ENCODE measurements around the gene SYNE3. TPM values are rescaled to one million over a fixed set of nuclear protein-coding genes. Genes with fewer than 3 reads are reported as not detected.

SYNE3 gene, protein sequence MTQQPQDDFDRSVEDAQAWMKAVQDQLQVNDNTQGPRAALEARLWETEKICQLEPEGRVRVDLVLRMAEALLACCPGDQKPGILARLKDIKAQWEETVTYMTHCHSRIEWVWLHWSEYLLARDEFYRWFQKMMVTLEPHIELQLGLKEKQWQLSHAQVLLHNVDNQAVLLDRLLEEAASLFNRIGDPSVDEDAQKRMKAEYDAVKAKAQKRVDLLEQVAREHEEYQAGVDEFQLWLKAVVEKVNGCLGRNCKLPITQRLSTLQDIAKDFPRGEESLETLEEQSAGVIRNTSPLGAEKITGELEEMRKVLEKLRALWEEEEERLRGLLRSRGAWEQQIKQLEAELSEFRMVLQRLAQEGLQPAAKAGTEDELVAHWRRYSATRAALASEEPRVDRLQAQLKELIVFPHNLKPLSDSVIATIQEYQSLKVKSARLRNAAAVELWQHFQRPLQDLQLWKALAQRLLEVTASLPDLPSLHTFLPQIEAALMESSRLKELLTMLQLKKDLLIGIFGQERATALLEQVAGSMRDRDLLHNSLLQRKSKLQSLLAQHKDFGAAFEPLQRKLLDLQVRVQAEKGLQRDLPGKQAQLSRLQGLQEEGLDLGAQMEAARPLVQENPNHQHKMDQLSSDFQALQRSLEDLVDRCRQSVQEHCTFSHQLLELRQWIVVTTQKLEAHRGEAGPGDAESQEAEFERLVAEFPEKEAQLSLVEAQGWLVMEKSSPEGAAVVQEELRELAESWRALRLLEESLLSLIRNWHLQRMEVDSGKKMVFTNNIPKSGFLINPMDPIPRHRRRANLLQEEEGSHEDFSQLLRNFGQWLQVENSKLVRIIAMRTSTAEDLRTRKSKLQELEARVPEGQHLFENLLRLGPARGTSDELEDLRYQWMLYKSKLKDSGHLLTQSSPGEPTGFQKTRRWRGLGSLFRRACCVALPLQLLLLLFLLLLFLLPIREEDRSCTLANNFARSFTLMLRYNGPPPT
- total RNA-seq, result 12.2 TPM
- long read RNA-seq, partial matches to known transcripts, result 1 of 6 reads
- long read RNA-seq, other reads (novel, unspliced or antisense), result 4 of 6 reads

DNA sequence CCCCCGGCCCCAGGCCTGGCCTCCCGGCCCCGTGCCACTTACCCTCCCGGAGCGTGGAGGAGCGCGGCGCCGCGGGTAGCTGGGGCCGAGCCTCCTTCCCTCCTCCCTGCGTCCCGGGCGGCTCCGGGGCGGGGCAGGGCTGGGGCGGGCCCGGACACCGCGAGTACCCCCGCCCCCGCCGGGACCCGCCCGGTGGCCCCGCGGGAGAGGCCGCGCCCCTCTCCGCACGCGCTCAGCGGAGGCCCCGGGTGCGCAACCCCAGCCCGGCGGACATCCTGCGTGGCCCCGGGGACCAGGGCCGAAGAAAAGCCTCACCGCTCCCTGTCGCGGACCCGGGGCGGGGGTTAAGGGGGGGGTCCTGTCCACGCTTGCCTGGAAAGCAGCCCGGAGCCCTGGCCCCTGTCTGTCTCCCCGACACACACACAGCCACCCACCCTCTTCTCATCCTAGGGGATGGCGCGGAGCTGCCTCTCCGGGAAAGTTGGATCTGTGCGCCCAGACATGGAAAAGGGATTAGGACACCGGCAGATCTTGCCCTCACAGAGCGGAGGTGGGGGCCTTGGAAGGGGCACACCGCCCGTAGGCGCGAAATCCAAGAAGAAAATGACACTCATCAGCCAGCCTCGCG, at the start of gene SYNE3:
SYNE3 (minus strand) TSS at position 97 of the 628 bp plus-strand sequence. CDS start 40,829 bp downstream, outside the sequence.
- DNase-seq (peak; percentile 88), ATAC-seq (peak; percentile 82)
- intact Hi-C loops (cut with micrococcal nuclease), result no loop called here

DNA sequence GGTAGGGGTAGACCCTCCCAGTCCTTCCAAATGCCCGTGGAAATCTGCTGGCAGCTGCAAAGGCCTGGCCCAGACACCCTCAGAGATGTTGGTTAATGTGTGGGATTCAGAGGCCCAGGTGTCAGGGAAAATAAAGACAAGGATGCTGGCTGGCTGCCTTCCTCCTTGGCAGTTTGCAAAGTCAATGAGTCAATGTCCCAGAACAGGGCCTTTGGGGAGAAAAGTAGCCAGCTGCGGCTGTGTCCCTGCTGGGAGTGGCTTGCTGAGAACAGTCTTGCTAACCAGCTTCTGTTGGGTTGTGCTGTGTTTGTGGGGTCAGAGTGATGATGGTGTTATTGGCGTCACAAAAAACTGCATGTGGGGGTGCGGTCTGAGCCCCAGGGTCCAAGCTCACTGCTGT, 47.6 kb upstream of the SYNE3 start:
- DNase-seq, result peak; percentile 70
- intact Hi-C loops (cut with micrococcal nuclease), result loop anchor here (10.0 kb wide), 1 partner anchor 211 kb away; no protein-coding TSS in a partner anchor
- ATAC-seq, result peak; percentile 90

DNA sequence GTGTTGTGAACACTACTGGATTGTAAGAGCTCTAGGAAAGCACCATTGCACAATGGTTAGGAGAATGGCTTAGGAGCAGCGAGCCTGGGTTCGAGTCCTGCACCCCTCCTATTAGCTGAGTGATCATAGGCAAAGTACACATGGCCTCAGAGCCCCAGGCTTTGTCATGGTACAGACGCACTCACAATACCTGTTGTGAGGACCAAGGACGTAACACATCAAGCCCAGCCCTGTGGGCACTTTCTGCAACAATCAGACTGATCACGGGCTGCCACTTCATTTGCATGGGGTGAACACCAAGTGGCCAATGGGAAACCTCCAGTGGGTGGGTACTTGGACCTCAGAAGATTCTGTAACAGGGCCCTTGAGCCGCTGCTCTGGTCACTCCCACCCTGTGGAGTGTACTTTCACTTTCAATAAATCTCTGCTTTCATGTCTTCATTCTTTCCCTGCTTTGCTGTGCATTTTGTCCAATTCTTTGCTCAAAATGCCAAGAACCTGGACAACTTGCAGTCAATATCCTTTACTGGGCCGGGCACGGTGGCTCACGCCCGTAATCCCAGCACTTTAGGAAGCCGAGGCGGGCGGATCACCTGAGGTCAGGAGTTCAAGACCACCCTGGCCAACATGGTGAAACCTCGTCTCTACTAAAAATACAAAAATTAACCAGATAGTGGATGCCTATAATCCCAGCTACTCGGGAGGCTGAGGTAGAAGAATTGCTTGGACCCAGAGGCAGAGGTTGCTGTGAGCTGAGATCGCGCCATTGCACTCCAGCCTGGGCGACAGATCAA, 46.6 kb upstream of the SYNE3 start:
- no peak for ATAC-seq

DNA sequence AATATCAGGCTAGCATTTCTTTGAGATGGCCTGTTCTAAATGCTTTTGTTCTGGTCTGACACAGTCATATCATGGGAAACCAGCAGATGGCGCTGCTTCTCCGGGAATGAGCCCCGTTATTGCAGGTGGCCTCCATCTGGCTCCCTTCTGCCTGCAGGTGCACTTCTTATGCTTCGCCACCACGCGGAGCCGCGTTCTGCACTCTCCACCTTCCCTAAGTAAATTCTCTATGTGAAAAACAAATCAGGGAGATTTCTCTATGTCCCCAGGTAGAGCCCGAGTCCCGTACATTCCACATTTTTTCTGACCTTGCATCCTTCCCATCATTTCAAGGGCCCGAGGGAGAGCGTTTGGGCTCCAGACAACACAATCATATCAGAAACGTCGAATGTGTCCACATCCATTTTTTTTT, 44.6 kb upstream of the SYNE3 start:
- ATAC-seq (peak; percentile 83), DNase-seq (peak; percentile 86)
- intact Hi-C loops (cut with micrococcal nuclease), result loop anchor here (2.0 to 10.0 kb wide), 2 partner anchors 214 to 434 kb away; no protein-coding TSS in a partner anchor

More for the DNA sequence above, 46.6 kb upstream of the SYNE3 start:
- no peak for DNase-seq
- intact Hi-C loops (cut with micrococcal nuclease), result loop anchor here (10.0 kb wide), 1 partner anchor 212 kb away; no protein-coding TSS in a partner anchor

DNA sequence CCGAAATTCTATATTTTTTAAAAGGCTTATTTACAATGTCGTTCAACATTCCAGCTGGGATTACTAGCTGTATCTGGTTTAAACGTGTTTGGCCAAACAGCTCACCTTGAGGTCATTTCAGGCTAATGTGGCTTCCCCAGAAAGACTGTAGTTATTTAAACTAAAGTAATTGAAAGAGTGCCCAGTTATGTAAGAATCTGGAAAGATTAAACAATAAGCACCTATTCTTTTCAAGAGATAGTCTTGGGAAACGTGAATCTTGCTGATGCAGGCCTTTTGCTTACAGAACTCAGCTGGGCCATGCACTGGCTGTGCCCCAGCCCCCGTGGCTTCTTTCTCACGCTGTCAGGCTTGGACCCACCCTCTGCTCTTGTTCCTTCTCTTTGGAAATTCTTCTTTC, 42.8 kb upstream of the SYNE3 start:
- no peak for ATAC-seq
- intact Hi-C loops (cut with micrococcal nuclease), result no loop called here
- no peak for DNase-seq

DNA sequence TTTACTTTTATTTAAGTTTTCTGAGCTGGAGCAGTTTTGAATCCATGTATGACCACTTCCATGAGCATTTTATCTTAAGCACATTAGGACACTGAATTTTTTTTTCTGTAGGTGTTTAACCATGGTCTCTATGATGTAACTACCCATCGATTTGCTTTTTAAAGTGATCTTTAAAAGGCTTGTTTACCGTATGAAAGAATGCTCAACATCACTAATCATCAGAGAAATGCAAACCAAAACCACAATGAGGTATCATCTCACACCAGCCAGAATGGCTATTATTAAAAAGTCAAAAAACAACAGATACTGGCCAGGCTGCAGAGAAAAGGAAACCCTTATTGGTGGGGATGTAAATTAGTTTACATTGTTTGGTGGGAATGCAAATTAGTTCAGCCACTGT, 41.4 kb upstream of the SYNE3 start:
- DNase-seq (no peak), ATAC-seq (no peak)
- intact Hi-C loops (cut with micrococcal nuclease), result no loop called here

DNA sequence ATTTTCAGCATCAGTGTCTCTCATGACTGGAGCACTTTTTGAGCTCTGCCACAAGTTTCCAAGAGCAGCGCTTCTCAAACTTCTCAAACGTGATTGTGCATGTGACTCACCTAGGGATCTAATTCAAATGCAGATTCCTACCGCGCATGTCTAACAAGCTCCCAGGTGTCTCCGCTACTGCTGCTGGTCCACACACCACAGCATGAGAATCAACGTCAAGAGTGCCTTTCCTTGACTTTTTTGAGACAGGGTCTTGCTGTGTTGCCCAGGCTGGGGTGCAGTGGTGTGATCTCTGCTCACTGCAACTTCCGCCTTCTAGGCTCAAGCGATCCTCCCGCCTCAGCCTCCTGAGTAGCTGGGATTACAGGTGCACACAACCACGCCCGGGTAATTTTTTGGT, 40.8 kb upstream of the SYNE3 start:
- ATAC-seq (no peak), DNase-seq (no peak)
- intact Hi-C loops (cut with micrococcal nuclease), result no loop called here

DNA sequence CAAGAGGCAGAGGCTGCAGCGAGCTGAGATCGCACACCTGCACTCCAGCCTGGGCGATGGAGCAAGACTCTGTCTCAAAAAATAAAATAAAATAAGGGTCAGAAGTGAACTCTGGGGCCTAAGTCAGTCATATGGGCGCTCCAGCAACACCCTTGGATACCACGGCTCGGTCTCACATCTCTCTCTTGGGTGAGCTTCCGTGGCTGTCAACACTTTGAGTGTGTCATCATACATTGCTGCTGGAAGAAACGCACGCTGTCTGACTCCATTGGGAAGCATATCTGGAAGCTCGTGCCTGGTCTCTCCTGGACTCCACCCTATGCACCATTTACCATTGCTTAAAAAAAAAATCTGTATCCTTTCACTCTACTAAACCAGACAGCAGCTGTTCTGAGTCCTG, 38.6 kb upstream of the SYNE3 start:
- DNase-seq (no peak), ATAC-seq (peak; percentile 82)
- intact Hi-C loops (cut with micrococcal nuclease), result no loop called here

DNA sequence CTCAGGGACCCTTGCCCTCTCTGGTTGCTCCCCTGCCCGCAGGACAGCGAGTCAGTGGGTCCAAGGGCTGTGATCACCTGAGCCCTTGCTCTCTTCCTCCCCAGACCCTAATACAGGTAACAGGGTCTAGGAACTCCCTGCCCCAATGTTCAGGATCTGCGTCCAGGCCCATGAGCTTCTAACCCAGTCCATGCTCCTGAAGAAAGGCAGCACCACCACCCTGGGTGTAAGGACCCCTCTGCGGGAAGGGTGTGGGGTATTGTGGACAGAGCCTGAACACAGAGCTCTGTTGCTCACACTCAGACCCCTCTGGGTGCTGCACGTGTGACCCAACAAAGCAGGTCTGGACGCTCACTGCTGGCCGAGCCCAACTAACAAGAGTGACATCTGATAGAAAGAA, 36.7 kb upstream of the SYNE3 start:
- DNase-seq, result no peak
- ATAC-seq, result no peak
- intact Hi-C loops (cut with micrococcal nuclease), result no loop called here

DNA sequence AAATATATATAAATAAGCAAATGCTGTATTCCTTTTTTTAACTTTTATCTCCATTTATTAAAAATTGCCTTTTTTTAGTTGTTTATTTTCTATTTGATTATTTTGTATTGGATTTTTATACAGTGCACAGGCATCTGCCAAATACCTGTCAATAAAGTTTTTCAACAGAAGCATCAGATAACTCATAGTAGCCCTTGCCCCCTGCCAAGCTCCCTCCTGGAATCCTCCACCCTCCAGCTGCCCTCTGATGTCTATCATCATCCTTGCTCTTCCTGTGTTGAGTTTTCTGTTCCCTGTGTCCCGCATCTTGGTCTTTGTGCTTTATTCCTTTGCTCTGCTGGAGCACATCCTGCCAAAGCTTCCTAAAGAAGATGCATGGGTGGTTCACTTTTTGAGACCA, 35.0 kb upstream of the SYNE3 start:
- ATAC-seq (no peak), DNase-seq (no peak)
- intact Hi-C loops (cut with micrococcal nuclease), result no loop called here

DNA sequence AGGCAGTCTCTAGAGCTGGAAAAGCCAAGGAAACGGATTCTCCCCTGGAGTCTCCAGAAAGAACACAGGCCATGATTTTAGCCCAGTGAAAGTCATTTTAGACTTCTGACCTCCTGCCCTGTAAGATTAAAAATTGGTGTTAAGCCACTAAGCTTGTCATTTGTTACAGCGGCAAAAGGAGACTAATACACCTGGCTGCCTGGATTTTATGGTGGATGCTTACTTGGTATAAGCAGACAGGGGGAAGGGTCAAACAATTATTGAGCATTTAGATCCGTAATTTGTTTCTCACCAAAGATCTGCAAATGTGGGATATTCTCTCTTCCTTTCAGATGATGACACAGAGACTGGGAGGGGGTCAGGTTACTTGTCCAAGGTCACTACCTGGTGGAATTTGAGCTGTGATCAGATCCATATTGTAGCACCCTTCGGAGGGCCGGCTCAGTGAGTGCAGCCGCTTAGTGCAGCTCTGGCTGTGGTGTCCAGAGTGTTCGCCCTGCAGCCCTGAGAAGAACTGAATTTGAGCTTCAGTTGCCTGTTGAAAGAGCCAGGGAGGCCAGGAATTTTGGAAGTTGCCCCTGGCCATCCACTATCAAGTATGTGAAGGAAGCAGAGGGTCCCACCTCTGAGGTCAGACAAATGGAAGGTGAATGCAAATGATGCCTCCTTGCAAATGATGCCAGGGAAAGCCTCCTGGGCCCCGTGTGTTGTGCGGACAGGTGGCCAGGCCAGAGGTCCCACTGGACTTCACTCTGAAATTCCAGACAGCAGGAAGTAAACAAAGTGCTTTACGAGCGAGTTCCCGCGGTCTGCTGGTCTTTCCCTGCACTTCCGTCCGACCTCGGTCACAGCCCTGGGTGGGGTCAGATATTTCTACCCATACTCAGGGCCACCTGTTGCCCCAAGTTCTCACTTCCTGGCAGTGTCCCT, 33.5 kb upstream of the SYNE3 start:
- intact Hi-C loops (cut with micrococcal nuclease), result no loop called here
- no peak for DNase-seq

DNA sequence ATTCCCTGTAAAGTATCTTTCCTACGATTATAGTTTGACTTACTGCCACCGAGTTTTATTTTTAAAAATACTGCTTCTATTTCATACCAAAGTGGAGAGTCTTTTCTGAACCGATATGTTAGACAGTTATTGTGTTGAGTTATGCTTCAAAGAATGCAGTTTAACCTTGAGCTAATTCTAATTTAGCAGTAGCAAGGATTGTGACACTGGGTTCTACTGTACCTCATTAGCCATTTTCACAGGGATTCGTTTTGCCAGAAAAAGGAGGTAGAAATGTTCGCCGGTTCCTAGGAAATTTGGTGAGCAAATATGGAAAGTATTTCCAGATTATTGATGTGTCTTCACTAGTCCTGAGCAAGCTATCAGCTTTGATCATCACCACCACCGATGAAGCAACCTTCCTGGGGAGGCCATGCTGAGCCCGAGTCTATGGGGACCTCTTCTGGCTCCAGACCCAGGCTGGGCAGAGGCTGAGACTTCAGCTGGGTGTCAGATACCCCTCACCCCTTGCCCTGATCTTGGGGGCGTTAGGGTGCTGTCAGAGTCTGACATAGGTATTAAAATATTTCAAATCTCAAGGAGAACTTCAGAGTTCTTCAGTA, 32.0 kb upstream of the SYNE3 start:
- DNase-seq, result no peak
- intact Hi-C loops (cut with micrococcal nuclease), result no loop called here
- ATAC-seq, result no peak

More for the DNA sequence above, 33.5 kb upstream of the SYNE3 start:
- no peak for ATAC-seq

DNA sequence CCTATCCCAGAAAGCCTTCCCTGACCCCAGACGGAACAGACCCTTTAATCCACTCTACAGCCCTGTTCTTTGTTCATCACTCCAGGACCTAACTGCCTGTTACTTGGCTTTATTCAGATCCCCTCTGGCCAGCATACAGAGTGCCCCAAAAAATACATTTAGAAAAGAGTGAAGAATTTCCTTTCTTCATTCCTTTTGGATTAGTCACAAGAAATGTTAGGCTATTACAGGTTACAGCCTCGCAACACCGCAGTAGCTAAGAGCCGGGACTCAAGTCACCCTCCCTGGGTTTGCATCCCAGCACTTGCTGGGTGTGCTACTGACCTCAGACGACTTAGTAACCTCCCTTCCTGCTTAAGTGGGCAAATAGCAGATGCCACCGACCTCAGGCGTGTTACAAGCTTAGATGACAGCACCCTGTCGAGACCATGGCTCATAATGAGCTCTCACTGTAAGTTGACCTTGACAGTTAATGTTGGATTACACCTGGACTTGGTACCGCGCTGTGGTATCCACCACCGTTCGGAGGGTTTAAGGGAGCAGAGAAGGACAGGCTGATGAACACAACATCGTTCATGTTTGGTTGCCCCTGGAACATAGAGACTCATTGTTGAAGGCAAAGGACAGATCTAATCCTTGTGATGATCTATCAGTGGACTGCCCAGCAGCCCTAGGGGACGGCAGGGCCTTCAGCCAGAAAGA, 31.3 kb upstream of the SYNE3 start:
- no peak for DNase-seq
- intact Hi-C loops (cut with micrococcal nuclease), result no loop called here
- ATAC-seq, result no peak

DNA sequence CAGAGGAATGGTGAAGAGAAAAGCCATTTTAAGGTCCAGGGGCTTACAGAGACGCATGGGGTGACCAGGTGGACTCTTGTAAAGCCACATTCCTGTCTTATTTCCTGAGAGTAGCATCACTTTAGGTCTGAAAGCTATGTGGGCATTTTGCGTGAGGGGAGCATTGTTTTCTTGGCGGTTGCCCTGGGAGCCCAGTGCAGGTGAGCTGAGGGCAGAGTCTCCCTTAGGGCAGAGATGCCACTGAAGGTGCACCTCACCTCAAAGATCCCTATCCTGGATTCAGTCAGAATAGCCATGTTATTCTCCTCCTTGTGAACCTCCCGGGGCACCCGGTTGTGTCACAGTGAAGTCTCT, 30.8 kb upstream of the SYNE3 start:
- intact Hi-C loops (cut with micrococcal nuclease), result no loop called here
- ATAC-seq, result no peak
- no peak for DNase-seq

DNA sequence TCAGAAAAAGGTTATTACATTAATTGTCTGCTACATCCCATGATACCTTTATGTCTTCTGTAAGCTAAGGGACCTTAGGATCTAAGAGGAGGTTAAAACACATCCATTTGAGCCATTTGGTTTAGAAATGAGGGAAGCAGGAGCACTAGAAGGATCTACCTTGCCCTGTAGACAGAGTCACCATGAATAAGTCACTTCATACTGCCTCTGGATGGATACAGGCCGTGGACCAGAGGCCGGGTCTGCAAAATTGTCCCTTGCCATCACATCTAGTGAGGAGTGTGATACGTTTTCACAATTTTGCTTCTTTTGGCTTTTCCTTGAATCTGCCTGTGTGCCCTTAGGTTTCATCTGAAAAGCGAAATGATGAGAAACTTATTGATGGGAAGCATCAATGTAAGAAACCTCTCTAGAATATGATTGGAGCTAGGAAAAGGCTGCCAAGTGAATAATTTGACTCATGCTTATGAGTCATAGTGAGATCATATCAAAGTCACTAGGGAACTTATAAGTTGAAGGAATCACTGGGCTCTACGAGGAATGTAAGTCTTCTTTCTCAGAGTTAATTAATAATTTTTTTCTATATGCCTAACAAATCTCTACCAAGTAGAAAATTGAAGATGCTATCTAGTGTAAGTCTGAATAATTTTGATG, 29.2 kb upstream of the SYNE3 start:
- ATAC-seq, result peak; percentile 61
- no peak for DNase-seq
- intact Hi-C loops (cut with micrococcal nuclease), result no loop called here

DNA sequence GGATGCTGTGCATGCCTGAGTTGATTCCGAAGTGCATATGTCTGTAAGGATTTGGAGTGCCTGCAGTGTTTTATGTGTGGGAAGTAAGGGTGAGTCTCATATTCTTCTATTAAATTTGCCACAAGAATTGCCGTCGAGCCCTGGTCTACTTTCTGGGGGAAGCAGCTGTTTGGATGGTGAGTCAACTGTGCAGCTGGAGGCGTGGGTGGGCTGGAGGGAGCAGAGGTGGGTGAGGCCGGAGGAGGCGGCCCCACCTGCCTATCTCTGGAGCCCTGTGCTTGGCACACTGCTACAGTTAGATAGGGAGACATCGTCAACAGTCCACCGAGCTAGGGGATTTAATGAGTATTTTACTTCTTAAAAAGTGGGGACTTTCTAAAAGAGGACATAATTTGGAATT, 28.1 kb upstream of the SYNE3 start:
- DNase-seq, result peak; percentile 55
- intact Hi-C loops (cut with micrococcal nuclease), result no loop called here
- peak; percentile 83 for ATAC-seq

Measured in left ventricle myocardium superior (tissue), 1 donor.